MCF 10A (cell line): ENCODE measurements around the gene CCDC12. TPM values are rescaled to one million over a fixed set of nuclear protein-coding genes. Genes with fewer than 3 reads are reported as not detected.
A peak's percentile ranks its signal among the peaks of the same experiment; 100 is the strongest.
"Not testable (repeated sequence)": the region's sequence is repeated elsewhere in the genome, so short reads cannot be mapped to it uniquely, and the experiment has no call there.

Experiments used
- BruUV-seq: library from RNA; stranded (reverse); fragments of 400-500 nt; replicated peaks from 2 replicates; lab custom pipeline; 2021; lab: Mats Ljungman, UMichigan
- CTCF ChIA-PET: fragments of 300-600 bp; sonication (Branson Sonifier 250); formaldehyde crosslinking; extraction: SDS; loops from one replicate; lab custom pipeline; 2021; ENCODE audit warnings: antibody characterized with exemption, inconsistent platforms; lab: Yijun Ruan, JAX
- POLR2A ChIA-PET: fragments of 300-600, 350-650 bp; sonication (Branson Sonifier 250); formaldehyde crosslinking; extraction: SDS; loops from one replicate; lab custom pipeline; 2020; ENCODE audit warnings: antibody characterized with exemption, inconsistent platforms; lab: Yijun Ruan, JAX
- DNase-seq: peaks from one replicate; pipeline ENCODE4 v3.0.0-alpha.2; 2018; ENCODE audit not compliant: unreplicated experiment
- H3K27ac Mint-ChIP-seq: one replicate; pipeline ENCODE4 v1.8.0; 2022; ENCODE audit warnings: mild to moderate bottlenecking, low read depth, mixed read lengths; ENCODE audit not compliant: unreplicated experiment
- H3K27me3 Mint-ChIP-seq: one replicate; pipeline ENCODE4 v1.8.0; 2022; ENCODE audit warnings: mixed read lengths; ENCODE audit not compliant: insufficient read depth, unreplicated experiment
- H3K36me3 Mint-ChIP-seq: one replicate; pipeline ENCODE4 v1.8.0; 2022; ENCODE audit warnings: mild to moderate bottlenecking, moderate library complexity, mixed read lengths; ENCODE audit not compliant: insufficient read depth, unreplicated experiment
- H3K4me1 Mint-ChIP-seq: one replicate; pipeline ENCODE4 v1.8.0; 2022; ENCODE audit warnings: mixed read lengths; ENCODE audit not compliant: insufficient read depth, unreplicated experiment
- H3K4me3 Mint-ChIP-seq: one replicate; pipeline ENCODE4 v1.8.0; 2022; ENCODE audit warnings: mild to moderate bottlenecking, moderate library complexity, mixed read lengths; ENCODE audit not compliant: unreplicated experiment
- H3K9me3 Mint-ChIP-seq: one replicate; pipeline ENCODE4 v1.8.0; 2022; ENCODE audit warnings: mixed read lengths; ENCODE audit not compliant: unreplicated experiment
- CTCF ChIP-seq: fragments of 200-600 bp; IDR thresholded peaks from one replicate; pipeline ENCODE4 v1.8.0; 2022; ENCODE audit warnings: antibody characterized with exemption, mild to moderate bottlenecking; ENCODE audit not compliant: unreplicated experiment
- intact Hi-C: fragments of 100-400 bp; cut with micrococcal nuclease; formaldehyde crosslinking; loops from 2 replicates; pipeline ENCODE4 v1.14.1; 2022
- total RNA-seq: library from RNA; stranded (reverse); gene quantifications from 2 replicates; pipeline ENCODE4 v1.2.3, GENCODE V29; 2022

CCDC12 gene
- total RNA-seq, 1 experiment from 2014 or later: 45.9 TPM

- H3K27ac Mint-ChIP-seq: peak overlapping the region; percentile 7
- no peaks in the 10 kb centered on the region for H3K27me3 Mint-ChIP-seq
- ChIA-PET POLR2A (interaction anchor here (0.6 to 0.8 kb wide), 2 partner anchors 9 to 1153 kb away, joined by 3 read pairs; partner anchors contain the start of gene NBEAL2), CTCF (interaction anchor here (1.8 kb wide), 1 partner anchor 35 kb away, joined by 5 read pairs; no protein-coding TSS in a partner anchor)
- no peak for DNase-seq
- H3K4me1 Mint-ChIP-seq: peaks cover 45% of the 10 kb centered on the region
- no peak for TF ChIP-seq CTCF
- BruUV-seq: no TSS peak
- peaks cover 54% of the 10 kb centered on the region for H3K36me3 Mint-ChIP-seq
- H3K9me3 Mint-ChIP-seq: no peaks in the 10 kb centered on the region
- intact Hi-C loops: no loop called here
- H3K4me3 Mint-ChIP-seq: no peak overlapping the region
These were observed 6.0 kb downstream of the CCDC12 start for GRCh38 chr3:46970391-46971091.

- no TSS peak for BruUV-seq
- no peak overlapping the region for H3K27ac Mint-ChIP-seq
- CTCF ChIA-PET: interaction anchor here (1.8 kb wide), 1 partner anchor 33 kb away, joined by 5 read pairs; no protein-coding TSS in a partner anchor
- intact Hi-C loops: no loop called here
- POLR2A ChIA-PET: interaction anchor here (1.6 kb wide), 1 partner anchor 11 kb away, joined by 3 read pairs; the partner anchor contains the start of gene NBEAL2
- H3K36me3 Mint-ChIP-seq: peaks cover 45% of the 10 kb centered on the region
- no peaks in the 10 kb centered on the region for H3K9me3 Mint-ChIP-seq
- no peaks in the 10 kb centered on the region for H3K27me3 Mint-ChIP-seq
- no peak for DNase-seq
- peaks cover 33% of the 10 kb centered on the region for H3K4me1 Mint-ChIP-seq
- H3K4me3 Mint-ChIP-seq: no peak overlapping the region
- TF ChIP-seq CTCF: no peak
These were observed 7.6 kb downstream of the CCDC12 start for GRCh38 chr3:46968783-46969428.

GRCh38 chr3:46966811-46967210 lies 9.7 kb downstream of the CCDC12 start:
- CTCF ChIA-PET: interaction anchor here (0.6 kb wide), 1 partner anchor 415 kb away, joined by 3 read pairs; no protein-coding TSS in a partner anchor
- no peak overlapping the region for H3K27ac Mint-ChIP-seq
- intact Hi-C loops: no loop called here
- TF ChIP-seq CTCF: no peak
- peaks cover 28% of the 10 kb centered on the region for H3K36me3 Mint-ChIP-seq
- no peak for DNase-seq
- H3K27me3 Mint-ChIP-seq: no peaks in the 10 kb centered on the region
- POLR2A ChIA-PET: interaction anchor here (1.8 kb wide), 1 partner anchor 19 kb away, joined by 5 read pairs; no protein-coding TSS in a partner anchor
- H3K4me3 Mint-ChIP-seq: no peak overlapping the region
- no TSS peak for BruUV-seq
- peaks cover 30% of the 10 kb centered on the region for H3K4me1 Mint-ChIP-seq
- no peaks in the 10 kb centered on the region for H3K9me3 Mint-ChIP-seq

GRCh38 chr3:46965151-46965550 lies 11.4 kb downstream of the CCDC12 start:
- Mint-ChIP-seq H3K27me3 (no peaks in the 10 kb centered on the region), H3K36me3 (peaks cover 15% of the 10 kb centered on the region), H3K9me3 (no peaks in the 10 kb centered on the region), H3K4me3 (no peak overlapping the region), H3K4me1 (peaks cover 35% of the 10 kb centered on the region), H3K27ac (no peak overlapping the region)
- ChIA-PET CTCF (interaction anchor here (1.0 to 1.8 kb wide), 2 partner anchors 10 to 41 kb away, joined by 4 to 5 read pairs; no protein-coding TSS in a partner anchor), POLR2A (interaction anchor here (1.8 kb wide), 1 partner anchor 17 kb away, joined by 5 read pairs; no protein-coding TSS in a partner anchor)
- DNase-seq: no peak
- no peak for TF ChIP-seq CTCF
- no TSS peak for BruUV-seq
- intact Hi-C loops: no loop called here

GRCh38 chr3:46964038-46964590 lies 12.4 kb downstream of the CCDC12 start:
- H3K27me3 Mint-ChIP-seq, intact Hi-C loops: not testable (repeated sequence)
- H3K36me3 Mint-ChIP-seq: peaks cover 13% of the 10 kb centered on the region

More at GRCh38 chr3:46964038-46964590, 12.4 kb downstream of the CCDC12 start:
- CTCF ChIA-PET: interaction anchor here (1.8 kb wide), 1 partner anchor 11 kb away, joined by 5 read pairs; no protein-coding TSS in a partner anchor
- H3K9me3 Mint-ChIP-seq, POLR2A ChIA-PET, DNase-seq, H3K4me3 Mint-ChIP-seq, H3K27ac Mint-ChIP-seq, BruUV-seq: not testable (repeated sequence)
- peaks cover 41% of the 10 kb centered on the region for H3K4me1 Mint-ChIP-seq
